ENCODE measurements around the gene LRRIQ4.

LRRIQ4 gene

GRCh38 chr3:169865176-169865767 lies 52.6 kb downstream of the LRRIQ4 start:
- Histone ChIP-seq H3K4me1 (ENCODE audit: control insufficient read depth, insufficient read depth, low read length) (peaks cover 3% of the 10 kb centered on the region), H3K4me3 (ENCODE audit: low read depth, low read length) (no peak overlapping the region), H3K9me3 (ENCODE audit: control insufficient read depth, insufficient read depth, low read length) (no peaks in the 10 kb centered on the region), H3K9ac (ENCODE audit: low read depth, low read length) (no peak overlapping the region), H3K27me3 (ENCODE audit: control insufficient read depth, insufficient read depth, low read length) (no peaks in the 10 kb centered on the region), H3K36me3 (ENCODE audit: control insufficient read depth, insufficient read depth, low read length) (no peaks in the 10 kb centered on the region)

DNA sequence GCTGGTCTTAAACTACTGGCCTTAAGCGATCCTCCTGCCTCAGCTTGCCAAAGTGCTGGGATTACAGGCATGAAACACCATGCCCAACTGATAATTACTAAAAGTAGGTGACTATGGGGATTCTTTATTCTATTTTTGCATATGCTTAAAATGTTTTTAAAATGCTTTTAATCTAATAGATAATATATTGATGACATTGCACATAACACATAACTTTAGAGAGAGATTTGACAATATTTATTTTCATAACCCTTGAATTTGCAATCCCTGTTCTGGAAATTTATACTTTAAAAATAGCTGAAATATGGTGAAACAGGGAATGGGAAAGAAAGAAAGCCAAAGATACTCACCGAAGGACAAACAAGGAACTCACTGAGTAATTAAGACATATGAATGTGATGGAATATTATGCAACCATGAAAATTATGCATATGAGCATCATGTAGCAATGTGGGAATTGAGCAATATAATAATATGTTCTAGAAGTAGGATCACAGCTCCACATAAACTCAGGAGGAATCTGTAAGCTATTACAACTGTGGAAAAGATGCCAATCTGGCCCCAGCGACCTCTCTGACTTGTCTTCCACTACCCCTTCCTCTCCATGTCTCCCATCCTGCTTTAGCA lies 55.0 kb downstream of the LRRIQ4 start:
- H3K4me3 ChIP-seq (ENCODE audit: low read depth, low read length): no peak overlapping the region
- no peaks in the 10 kb centered on the region for H3K27me3 ChIP-seq (ENCODE audit: control insufficient read depth, insufficient read depth, low read length)
- H3K4me1 ChIP-seq (ENCODE audit: control insufficient read depth, insufficient read depth, low read length): peaks cover 3% of the 10 kb centered on the region
- H3K36me3 ChIP-seq (ENCODE audit: control insufficient read depth, insufficient read depth, low read length): no peaks in the 10 kb centered on the region
- no peak overlapping the region for H3K9ac ChIP-seq (ENCODE audit: low read depth, low read length)
- no peaks in the 10 kb centered on the region for H3K9me3 ChIP-seq (ENCODE audit: control insufficient read depth, insufficient read depth, low read length)

DNA sequence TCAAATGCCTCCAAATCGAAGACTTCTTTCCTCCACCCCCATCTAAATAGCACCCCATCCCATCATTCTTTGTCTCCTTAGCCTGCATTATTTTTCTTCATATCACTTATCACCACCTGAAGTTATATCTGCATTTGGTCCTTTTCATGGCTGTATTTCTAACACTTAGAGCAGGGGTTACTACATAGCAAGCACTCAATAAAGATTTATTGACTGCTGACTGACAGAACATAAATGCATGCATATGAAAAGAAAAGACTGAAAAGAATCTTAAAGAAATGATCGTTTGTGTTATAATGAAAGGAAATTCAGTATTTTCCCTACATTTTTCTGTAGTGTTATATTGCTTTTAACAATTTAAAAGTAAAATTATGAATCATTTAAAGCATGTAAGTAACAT lies 55.7 kb downstream of the LRRIQ4 start:
- H3K36me3 ChIP-seq (ENCODE audit: control insufficient read depth, insufficient read depth, low read length): no peaks in the 10 kb centered on the region
- H3K27me3 ChIP-seq (ENCODE audit: control insufficient read depth, insufficient read depth, low read length): no peaks in the 10 kb centered on the region
- peaks cover 3% of the 10 kb centered on the region for H3K4me1 ChIP-seq (ENCODE audit: control insufficient read depth, insufficient read depth, low read length)
- H3K9ac ChIP-seq (ENCODE audit: low read depth, low read length): no peak overlapping the region
- H3K9me3 ChIP-seq (ENCODE audit: control insufficient read depth, insufficient read depth, low read length): no peaks in the 10 kb centered on the region
- no peak overlapping the region for H3K4me3 ChIP-seq (ENCODE audit: low read depth, low read length)

GRCh38 chr3:169869484-169870220 lies 57.0 kb downstream of the LRRIQ4 start, which contains the start of gene LRRC31:
LRRC31 (minus strand) TSS chr3:169869935; CDS start chr3:169869807, 128 bp downstream.
- H3K36me3 ChIP-seq (ENCODE audit: control insufficient read depth, insufficient read depth, low read length): no peaks in the 10 kb centered on the region
- H3K4me3 ChIP-seq (ENCODE audit: low read depth, low read length): no peak within 1 kb of the TSS
- peaks cover 3% of the 10 kb centered on the region for H3K4me1 ChIP-seq (ENCODE audit: control insufficient read depth, insufficient read depth, low read length)
- no peaks in the 10 kb centered on the region for H3K9me3 ChIP-seq (ENCODE audit: control insufficient read depth, insufficient read depth, low read length)
- H3K27me3 ChIP-seq (ENCODE audit: control insufficient read depth, insufficient read depth, low read length): no peaks in the 10 kb centered on the region
- no peak within 1 kb of the TSS for H3K9ac ChIP-seq (ENCODE audit: low read depth, low read length)

DNA sequence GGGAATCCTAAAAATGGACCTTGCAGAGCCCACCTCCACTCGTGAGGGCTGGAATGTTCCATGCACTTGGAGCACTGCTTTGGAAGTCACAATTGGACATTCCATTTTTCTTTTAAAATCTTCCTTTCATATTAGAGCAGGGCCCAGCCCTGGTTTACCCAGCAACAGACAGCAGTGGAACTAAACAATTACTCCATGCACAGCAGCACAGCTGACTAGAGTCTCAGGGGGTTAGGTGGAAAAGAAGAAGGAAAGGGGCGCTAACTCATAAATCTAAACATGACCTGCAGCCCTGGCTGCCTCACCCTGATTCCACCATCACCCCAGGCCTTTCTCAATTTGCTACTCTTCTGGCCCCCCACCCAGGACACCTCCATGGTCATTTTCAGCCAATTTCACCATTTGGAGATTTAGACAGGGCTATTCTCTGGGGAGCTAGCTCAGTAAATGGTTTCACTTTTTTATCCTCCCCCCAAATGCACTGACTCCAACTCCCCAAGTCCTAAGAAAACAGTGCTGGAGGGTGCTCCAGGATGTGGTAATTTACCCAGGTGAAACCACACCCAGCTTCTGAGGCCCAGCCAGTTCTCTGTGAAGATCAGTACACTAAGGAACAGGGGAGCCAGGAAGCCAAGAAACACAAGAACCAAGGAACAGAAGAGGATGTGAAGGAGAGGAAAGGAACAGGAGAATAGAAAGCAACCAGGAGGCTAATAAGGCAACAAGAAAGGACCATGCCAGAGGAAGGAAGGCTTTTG lies 58.6 kb downstream of the LRRIQ4 start:
- H3K27me3 ChIP-seq (ENCODE audit: control insufficient read depth, insufficient read depth, low read length): no peaks in the 10 kb centered on the region
- H3K9ac ChIP-seq (ENCODE audit: low read depth, low read length): no peak overlapping the region
- H3K36me3 ChIP-seq (ENCODE audit: control insufficient read depth, insufficient read depth, low read length): no peaks in the 10 kb centered on the region
- H3K4me3 ChIP-seq (ENCODE audit: low read depth, low read length): no peak overlapping the region
- peaks cover 3% of the 10 kb centered on the region for H3K4me1 ChIP-seq (ENCODE audit: control insufficient read depth, insufficient read depth, low read length)
- H3K9me3 ChIP-seq (ENCODE audit: control insufficient read depth, insufficient read depth, low read length): no peaks in the 10 kb centered on the region

- Histone ChIP-seq H3K36me3 (ENCODE audit: control insufficient read depth, insufficient read depth, low read length) (no peaks in the 10 kb centered on the region), H3K9ac (ENCODE audit: low read depth, low read length) (no peak overlapping the region), H3K4me3 (ENCODE audit: low read depth, low read length) (no peak overlapping the region), H3K4me1 (ENCODE audit: control insufficient read depth, insufficient read depth, low read length) (no peaks in the 10 kb centered on the region), H3K27me3 (ENCODE audit: control insufficient read depth, insufficient read depth, low read length) (no peaks in the 10 kb centered on the region), H3K9me3 (ENCODE audit: control insufficient read depth, insufficient read depth, low read length) (no peaks in the 10 kb centered on the region)
Observed at GRCh38 chr3:169879013-169879557, 66.4 kb downstream of the LRRIQ4 start.

DNA sequence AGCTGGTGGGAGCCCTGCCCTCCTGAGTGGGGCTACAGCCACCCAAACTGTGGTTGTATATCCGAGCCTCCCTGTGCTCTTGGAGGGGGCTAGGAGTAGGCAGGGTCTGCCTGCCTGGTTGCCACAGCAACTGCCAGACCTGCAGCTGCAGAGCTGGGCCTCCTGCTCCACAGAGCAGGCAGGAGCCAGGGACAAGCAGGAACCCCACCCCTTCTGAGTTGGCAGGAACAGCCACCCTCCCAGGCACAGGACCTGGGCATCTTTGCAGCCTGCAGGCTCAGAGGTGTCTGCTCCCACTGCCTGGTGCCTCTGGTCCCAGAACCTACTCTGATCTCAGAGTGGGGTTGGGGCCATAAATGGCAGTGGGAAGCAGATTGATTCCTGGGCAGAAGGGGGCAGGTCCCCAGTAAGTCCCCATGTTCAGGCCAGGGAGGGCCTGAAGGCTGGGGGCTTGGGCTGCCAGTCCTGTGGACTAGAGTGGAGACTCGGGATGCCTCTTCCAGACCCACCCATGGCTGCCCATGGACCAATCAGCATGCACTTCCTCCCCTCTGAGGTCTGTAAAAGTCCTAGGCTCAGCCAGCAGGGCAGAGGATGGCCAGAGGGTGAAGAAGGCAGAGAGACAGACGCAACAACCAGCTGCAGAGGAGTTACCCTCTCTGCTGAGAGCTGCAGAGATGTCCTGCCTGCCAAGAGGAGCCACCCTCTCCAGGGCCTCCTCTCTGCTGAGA lies 67.3 kb downstream of the LRRIQ4 start:
- H3K36me3 ChIP-seq (ENCODE audit: control insufficient read depth, insufficient read depth, low read length): no peaks in the 10 kb centered on the region
- no peaks in the 10 kb centered on the region for H3K27me3 ChIP-seq (ENCODE audit: control insufficient read depth, insufficient read depth, low read length)
- no peaks in the 10 kb centered on the region for H3K9me3 ChIP-seq (ENCODE audit: control insufficient read depth, insufficient read depth, low read length)
- H3K4me1 ChIP-seq (ENCODE audit: control insufficient read depth, insufficient read depth, low read length): no peaks in the 10 kb centered on the region
- H3K9ac ChIP-seq (ENCODE audit: low read depth, low read length): no peak overlapping the region
- H3K4me3 ChIP-seq (ENCODE audit: low read depth, low read length): no peak overlapping the region

- no peaks in the 10 kb centered on the region for H3K27me3 ChIP-seq (ENCODE audit: control insufficient read depth, insufficient read depth, low read length)
- no peak overlapping the region for H3K9ac ChIP-seq (ENCODE audit: low read depth, low read length)
- H3K4me3 ChIP-seq (ENCODE audit: low read depth, low read length): no peak overlapping the region
- no peaks in the 10 kb centered on the region for H3K36me3 ChIP-seq (ENCODE audit: control insufficient read depth, insufficient read depth, low read length)
- H3K9me3 ChIP-seq (ENCODE audit: control insufficient read depth, insufficient read depth, low read length): no peaks in the 10 kb centered on the region
- no peaks in the 10 kb centered on the region for H3K4me1 ChIP-seq (ENCODE audit: control insufficient read depth, insufficient read depth, low read length)
Observed at GRCh38 chr3:169880576-169881250, 68.0 kb downstream of the LRRIQ4 start.

- Histone ChIP-seq H3K36me3 (ENCODE audit: control insufficient read depth, insufficient read depth, low read length) (no peaks in the 10 kb centered on the region), H3K4me1 (ENCODE audit: control insufficient read depth, insufficient read depth, low read length) (peaks cover 3% of the 10 kb centered on the region), H3K9ac (ENCODE audit: low read depth, low read length) (no peak overlapping the region), H3K27me3 (ENCODE audit: control insufficient read depth, insufficient read depth, low read length) (no peaks in the 10 kb centered on the region), H3K9me3 (ENCODE audit: control insufficient read depth, insufficient read depth, low read length) (no peaks in the 10 kb centered on the region), H3K4me3 (ENCODE audit: low read depth, low read length) (no peak overlapping the region)
Observed at GRCh38 chr3:169886671-169887070, 74.0 kb downstream of the LRRIQ4 start.
